Ovary (tissue), 3 donors: ENCODE data around the gene DOCK1.

Experiments
- CTCF ChIP-seq, 3 donors: fragments of 450-650 bp in 2 of 3; fragments of 200-600 bp in 1 of 3; IDR thresholded peaks; one replicate each; pipeline versions ENCODE4 v1.5.1 to v1.8.0; 2016 to 2022; ENCODE audit warnings: antibody characterized with exemption in 3 of 3, mild to moderate bottlenecking in 1 of 3
- POLR2A ChIP-seq: fragments of 450-650 bp; IDR thresholded peaks from one replicate; pipeline ENCODE4 v1.6.1; 2017; ENCODE audit warnings: antibody characterized with exemption, mild to moderate bottlenecking, moderate library complexity
- donor health status: DM: no; HTN: no; CAD: no.

GRCh38 chr10:127349737-127350136 is 444.5 kb downstream of the DOCK1 start:
- no peak for TF ChIP-seq CTCF (IDR thresholded peaks at IDR 0.05)
- no peak for TF ChIP-seq POLR2A
